Epithelial cell of proximal tubule (primary cell): ENCODE results near the gene DDX19B. TPM values are rescaled to one million over a fixed set of nuclear protein-coding genes. Genes with fewer than 3 reads are reported as not detected.
"Not testable (repeated sequence)": the region's sequence is repeated elsewhere in the genome, so short reads cannot be mapped to it uniquely, and the experiment has no call there.

Experiments used
- DNase-seq: peaks from one replicate; pipeline ENCODE4 v3.0.0-alpha.2; 2011; ENCODE audit warnings: low read depth
- H3K4me3 ChIP-seq: 2 replicates; pipeline ENCODE4 v1.5.1; 2011; ENCODE audit warnings: low read depth, mild to moderate bottlenecking, low read length
- total RNA-seq: library from RNA; depleted of rRNA; stranded (reverse); fragments of >200 nt; gene quantifications from 2 replicates; pipeline ENCODE4 v1.2.3, GENCODE V29; 2015
- TF ChIP-seq, protein P1 (sequence below): conservative IDR thresholded peaks from 2 replicates; pipeline ENCODE4 v1.5.1; 2012; ENCODE audit warnings: low read depth, mild to moderate bottlenecking, low read length

DDX19B gene
- total RNA-seq, 1 donor from 2014 or later: 20.9 TPM

DNA sequence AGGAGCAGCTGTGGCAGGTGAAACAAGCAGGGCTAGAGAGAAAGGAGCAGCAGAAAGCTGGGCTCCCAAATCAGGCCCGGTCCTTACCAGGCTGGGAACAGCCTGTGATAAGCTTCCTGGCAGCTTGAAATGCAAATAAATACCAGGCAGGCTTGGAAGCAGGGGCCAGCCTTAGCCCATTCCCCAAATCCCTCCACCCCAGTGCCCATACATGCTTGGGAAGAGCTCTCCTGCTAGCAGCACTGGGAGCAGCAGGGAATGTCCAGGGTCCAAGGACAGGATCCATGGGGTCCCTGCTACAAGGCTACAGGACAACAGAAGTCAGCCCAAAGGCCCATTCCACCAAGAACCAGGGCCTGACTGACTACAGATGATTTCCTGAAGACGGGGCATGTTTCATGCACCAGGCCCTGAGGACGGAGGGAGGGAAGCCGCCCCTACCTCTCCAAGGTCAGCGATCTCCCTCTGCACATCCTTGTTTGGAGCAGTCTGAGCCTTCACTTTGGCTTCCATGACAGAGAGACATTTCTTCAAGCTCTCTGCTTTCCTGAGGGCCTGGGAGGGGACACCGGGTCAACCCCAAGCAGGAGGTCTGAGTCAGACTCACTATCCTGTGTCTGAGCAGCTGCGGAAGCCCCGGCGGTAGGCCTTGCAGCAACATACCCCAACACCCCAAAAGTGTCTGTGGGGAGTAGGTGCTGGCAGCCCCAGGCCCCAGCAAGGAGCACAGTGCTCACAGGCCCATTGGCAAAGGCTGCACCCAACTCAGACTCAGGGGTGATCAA is 44.6 kb upstream of the DDX19B start:
- no peak for DNase-seq
- H3K4me3 ChIP-seq: no peak overlapping the region
- TF ChIP-seq, protein P1, sequence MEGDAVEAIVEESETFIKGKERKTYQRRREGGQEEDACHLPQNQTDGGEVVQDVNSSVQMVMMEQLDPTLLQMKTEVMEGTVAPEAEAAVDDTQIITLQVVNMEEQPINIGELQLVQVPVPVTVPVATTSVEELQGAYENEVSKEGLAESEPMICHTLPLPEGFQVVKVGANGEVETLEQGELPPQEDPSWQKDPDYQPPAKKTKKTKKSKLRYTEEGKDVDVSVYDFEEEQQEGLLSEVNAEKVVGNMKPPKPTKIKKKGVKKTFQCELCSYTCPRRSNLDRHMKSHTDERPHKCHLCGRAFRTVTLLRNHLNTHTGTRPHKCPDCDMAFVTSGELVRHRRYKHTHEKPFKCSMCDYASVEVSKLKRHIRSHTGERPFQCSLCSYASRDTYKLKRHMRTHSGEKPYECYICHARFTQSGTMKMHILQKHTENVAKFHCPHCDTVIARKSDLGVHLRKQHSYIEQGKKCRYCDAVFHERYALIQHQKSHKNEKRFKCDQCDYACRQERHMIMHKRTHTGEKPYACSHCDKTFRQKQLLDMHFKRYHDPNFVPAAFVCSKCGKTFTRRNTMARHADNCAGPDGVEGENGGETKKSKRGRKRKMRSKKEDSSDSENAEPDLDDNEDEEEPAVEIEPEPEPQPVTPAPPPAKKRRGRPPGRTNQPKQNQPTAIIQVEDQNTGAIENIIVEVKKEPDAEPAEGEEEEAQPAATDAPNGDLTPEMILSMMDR: no peak

DNA sequence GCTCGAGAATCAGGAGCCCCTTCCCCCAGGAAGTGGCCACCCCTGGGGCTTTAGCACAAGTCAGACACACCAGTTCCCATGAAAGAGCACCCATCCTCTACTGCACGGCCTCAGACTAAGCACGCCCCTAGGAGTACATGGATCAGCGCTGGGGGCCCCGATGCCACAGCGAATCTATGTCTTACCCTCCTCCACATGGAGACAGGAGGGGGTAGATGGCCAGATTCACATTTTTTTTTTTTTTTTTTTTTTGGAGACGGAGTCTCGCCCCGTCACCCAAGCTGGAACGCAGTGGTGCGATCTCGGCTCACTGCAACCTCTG is 44.1 kb upstream of the DDX19B start:
- TF ChIP-seq, protein P1: no peak
- DNase-seq: no peak
- H3K4me3 ChIP-seq: no peak overlapping the region

DNA sequence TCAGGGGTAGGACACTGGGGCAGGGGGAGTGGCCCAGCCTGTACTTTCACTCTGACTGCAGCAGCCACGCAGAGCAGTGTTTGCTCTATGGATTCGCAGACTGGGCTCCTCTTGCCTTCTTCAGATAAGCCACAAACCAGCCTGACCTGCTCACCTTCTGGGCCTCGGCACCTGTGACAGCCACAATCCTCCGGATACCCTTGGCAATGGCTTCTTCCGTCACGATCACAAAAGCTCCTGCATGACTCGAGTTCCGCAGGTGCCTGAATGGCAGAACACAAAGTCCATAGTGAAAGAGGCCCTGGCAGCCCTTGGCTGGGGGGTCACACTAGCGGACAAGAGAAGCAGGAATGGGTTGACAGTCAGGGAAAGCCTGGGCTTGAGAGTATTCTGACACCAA is 43.4 kb upstream of the DDX19B start:
- DNase-seq: no peak
- no peak overlapping the region for H3K4me3 ChIP-seq
- TF ChIP-seq, protein P1: no peak

DNA sequence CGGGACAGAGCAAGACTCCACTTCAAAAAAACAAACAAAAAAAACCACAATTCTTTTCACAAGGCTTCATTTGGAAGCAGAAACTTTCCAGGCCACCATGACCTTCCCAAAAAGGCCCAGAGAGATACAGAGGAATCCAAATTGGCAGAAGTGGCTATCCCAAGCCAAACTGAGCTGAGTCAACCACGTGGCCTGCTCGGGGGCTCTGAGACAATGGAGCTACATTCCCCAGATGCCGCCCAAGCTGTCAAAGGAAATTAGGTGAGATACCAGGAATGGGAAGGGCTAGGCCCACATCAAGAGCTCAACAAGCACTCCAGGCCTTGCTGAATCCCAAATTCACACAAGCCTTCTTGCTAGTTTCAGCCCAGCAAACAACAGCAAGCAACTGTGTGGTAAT is 41.6 kb upstream of the DDX19B start:
- DNase-seq: no peak
- H3K4me3 ChIP-seq: no peak overlapping the region
- TF ChIP-seq, protein P1: no peak

DNA sequence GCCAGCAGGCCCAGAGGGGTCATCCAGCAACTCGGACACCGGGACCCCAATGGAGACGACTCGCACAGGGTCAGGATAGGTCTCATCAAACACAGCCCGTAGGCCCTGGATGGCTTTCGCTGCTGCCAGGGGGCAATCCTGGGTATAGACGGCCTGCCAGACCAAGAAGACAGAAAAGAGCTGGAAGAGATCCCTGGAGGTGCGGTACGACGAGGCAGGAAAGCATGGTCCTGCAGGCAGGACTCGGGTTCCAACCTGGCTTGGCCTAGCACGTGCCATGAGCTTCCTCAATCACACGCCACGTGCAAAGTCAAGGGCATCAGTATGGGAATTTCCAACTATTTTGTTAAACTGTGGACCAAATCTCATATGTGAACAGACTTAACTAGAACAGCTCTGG is 40.9 kb upstream of the DDX19B start:
- TF ChIP-seq, protein P1: no peak

DNA sequence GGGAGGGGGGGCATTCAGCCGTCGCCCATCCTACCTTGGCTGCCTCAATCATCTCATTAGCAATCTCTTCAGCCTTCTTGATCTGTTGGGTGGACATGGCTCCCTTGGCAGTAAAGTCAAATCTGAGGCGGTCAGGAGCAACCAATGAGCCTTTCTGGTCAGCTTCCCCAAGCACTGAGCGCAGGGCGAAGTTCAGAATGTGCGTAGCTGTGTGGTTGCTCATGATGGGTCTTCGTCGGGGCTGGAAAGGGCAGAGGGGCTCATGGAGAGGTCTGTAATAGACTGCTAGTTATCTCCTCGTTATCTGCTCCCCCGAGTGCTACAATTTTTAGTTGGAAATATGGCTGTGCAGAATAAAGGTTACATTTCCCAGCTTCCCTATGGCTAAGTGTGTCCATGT is 40.0 kb upstream of the DDX19B start:
- no peak for DNase-seq
- H3K4me3 ChIP-seq: no peak overlapping the region
- TF ChIP-seq, protein P1: no peak

More for the DNA sequence above, 40.9 kb upstream of the DDX19B start:
- no peak for DNase-seq
- no peak overlapping the region for H3K4me3 ChIP-seq

DNA sequence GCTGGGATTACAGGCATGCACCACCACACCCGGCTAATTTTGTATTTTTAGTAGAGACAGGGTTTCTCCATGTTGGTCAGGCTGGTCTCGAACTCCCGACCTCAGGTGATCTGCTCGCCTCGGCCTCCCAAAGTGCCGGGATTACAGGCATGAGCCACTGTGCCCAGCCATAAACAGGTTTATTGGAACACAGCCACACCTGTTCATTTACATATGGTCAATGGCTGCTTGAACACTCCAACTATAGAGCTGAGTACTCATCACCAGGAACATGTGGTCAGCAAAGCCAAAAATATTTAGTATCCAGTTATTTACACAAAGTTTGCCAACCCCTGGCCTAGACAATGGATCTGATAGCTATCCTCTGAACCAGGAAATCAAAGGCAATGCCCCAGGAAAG is 39.1 kb upstream of the DDX19B start:
- H3K4me3 ChIP-seq, DNase-seq: not testable (repeated sequence)
